Measurements from ENCODE around the gene ITPA.

DNA sequence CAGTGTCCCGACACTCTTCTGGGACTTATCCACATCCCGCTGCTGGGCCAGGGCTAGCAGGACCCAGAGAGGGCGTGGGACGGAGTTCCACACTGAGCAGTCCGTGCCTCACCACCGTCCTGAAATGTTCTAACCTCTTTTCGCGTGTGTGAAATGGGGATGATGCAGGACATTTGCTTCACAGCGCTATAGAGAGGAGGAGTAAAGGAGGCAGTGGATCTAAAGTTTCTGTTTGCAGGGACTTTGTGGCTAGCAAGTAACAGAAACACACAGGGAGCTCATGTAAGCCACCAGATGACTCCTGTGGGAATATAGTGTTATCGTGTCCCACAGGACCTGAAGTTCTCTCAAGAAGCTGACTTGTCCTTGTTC is 634 bp downstream of the ITPA start:
- TF ChIP-seq CTCF (conservative IDR thresholded peaks at IDR 0.05 in 1 of 2, IDR thresholded peaks at IDR 0.05 in 1 of 2; ENCODE audit: extremely low read depth in 1 of 2, insufficient read depth in 1 of 2, low read depth in 1 of 2, low read length in 2 of 2) (no peak), EZH2 (IDR thresholded peaks at IDR 0.05; ENCODE audit: borderline replicate concordance, low read length) (no peak)
